K562 (cell line): ENCODE data around the gene ARHGAP28. TPM values are rescaled to one million over a fixed set of nuclear protein-coding genes. Genes with fewer than 3 reads are reported as not detected.

Experiments used
- ARHGAP35 ChIP-seq: fragments of 450-650 bp; IDR thresholded peaks from 2 replicates; pipeline ENCODE4 v1.6.1; 2018; ENCODE audit not compliant: partially characterized antibody
- ATF4 ChIP-seq: fragments of 450-650 bp; formaldehyde crosslinking; IDR thresholded peaks from 2 replicates; pipeline ENCODE4 v1.4.0; 2022; ENCODE audit warnings: mild to moderate bottlenecking, moderate library complexity
- BACH1 ChIP-seq: fragments of 200-800 bp; sonication (Bioruptor generic); IDR thresholded peaks from 2 replicates; pipeline ENCODE4 v1.6.1; 2016; ENCODE audit warnings: missing genetic modification characterization, missing compliant biosample characterization
- CUX1 ChIP-seq: fragments of 200-800 bp; sonication (Bioruptor generic); IDR thresholded peaks from 2 replicates; pipeline ENCODE4 v1.6.1; 2016; ENCODE audit warnings: missing genetic modification characterization, missing compliant biosample characterization
- DNMT1 ChIP-seq: fragments of 450-650 bp; IDR thresholded peaks from 2 replicates; pipeline ENCODE4 v1.6.1; 2016; ENCODE audit warnings: antibody characterized with exemption, mild to moderate bottlenecking
- DPF2 ChIP-seq: fragments of 450-650 bp; IDR thresholded peaks from 2 replicates; pipeline ENCODE4 v1.6.1; 2016
- FOXA3 ChIP-seq, 2 experiments: fragments of 450-650 bp in 1 of 2; sonication (generic) in 1 of 2; formaldehyde crosslinking; IDR thresholded peaks in 1 of 2; conservative IDR thresholded peaks in 1 of 2; 2 replicates each; pipeline versions ENCODE4 v1.4.0 to v1.8.0; 2020 to 2022; ENCODE audit warnings: mild to moderate bottlenecking in 2 of 2, missing genetic modification reagents in 1 of 2
- HDGF ChIP-seq: fragments of 450-650 bp; IDR thresholded peaks from 2 replicates; pipeline ENCODE4 v1.6.1; 2016
- L3MBTL2 ChIP-seq: fragments of 450-650 bp; IDR thresholded peaks from 2 replicates; pipeline ENCODE4 v1.6.1; 2016; ENCODE audit warnings: mild to moderate bottlenecking, moderate library complexity
- NFATC3 ChIP-seq: fragments of 450-650 bp; IDR thresholded peaks from 2 replicates; pipeline ENCODE4 v1.6.1; 2017; ENCODE audit warnings: mild to moderate bottlenecking
- OTX1 ChIP-seq: fragments of 450-650 bp; formaldehyde crosslinking; IDR thresholded peaks from 2 replicates; pipeline ENCODE4 v1.4.0; 2022; ENCODE audit warnings: mild to moderate bottlenecking
- RBM22 ChIP-seq: fragments of 200-400 bp; formaldehyde crosslinking; IDR thresholded peaks from 2 replicates; pipeline ENCODE4 v1.6.1; 2018; ENCODE audit warnings: low read length, low read depth; ENCODE audit not compliant: poor library complexity, severe bottlenecking
- SMAD3 ChIP-seq: fragments of 450-650 bp; formaldehyde crosslinking; conservative IDR thresholded peaks from 2 replicates; pipeline ENCODE4 v1.4.0; 2020; ENCODE audit warnings: mild to moderate bottlenecking
- SRF ChIP-seq, 2 experiments: fragments of 250-450, 450-650 bp in 1 of 2; sonication (Bioruptor Pico) in 1 of 2; sonication (generic) in 1 of 2; formaldehyde crosslinking; IDR thresholded peaks; 2 replicates each; pipeline versions ENCODE4 v1.5.0 to v1.5.1; 2020 to 2022; ENCODE audit warnings: mild to moderate bottlenecking in 1 of 2, missing genetic modification reagents in 1 of 2
- TEAD1 ChIP-seq, 2 experiments: fragments of 450-650 bp in 1 of 2; sonication (generic) in 1 of 2; formaldehyde crosslinking; IDR thresholded peaks; 2 replicates each; pipeline versions ENCODE4 v1.4.0 to v1.8.0; 2020 to 2022; ENCODE audit warnings: mild to moderate bottlenecking in 2 of 2, missing genetic modification reagents in 1 of 2
- ZBTB11 ChIP-seq, 3 experiments: fragments of 200-800 bp in 1 of 3; fragments of 250-450 bp in 1 of 3; fragments of 450-650 bp in 1 of 3; sonication (Bioruptor Pico) in 1 of 3; sonication (Bioruptor generic) in 1 of 3; formaldehyde crosslinking in 1 of 3; IDR thresholded peaks; 2 replicates each; pipeline versions ENCODE4 v1.6.1 to v1.8.0; 2016 to 2022; ENCODE audit warnings: mild to moderate bottlenecking in 2 of 3, missing genetic modification characterization in 2 of 3, missing compliant biosample characterization in 1 of 3, moderate library complexity in 1 of 3
- ZFP1 ChIP-seq: fragments of 450-650 bp; formaldehyde crosslinking; IDR thresholded peaks from 2 replicates; pipeline ENCODE4 v1.4.0; 2020; ENCODE audit warnings: mild to moderate bottlenecking, mixed read lengths
- ZNF12 ChIP-seq: sonication (generic); formaldehyde crosslinking; IDR thresholded peaks from 2 replicates; pipeline ENCODE4 v1.4.0; 2020; ENCODE audit warnings: mild to moderate bottlenecking, missing genetic modification reagents
- ZNF584 ChIP-seq: fragments of 200-800 bp; sonication (Bioruptor generic); IDR thresholded peaks from 2 replicates; pipeline ENCODE4 v1.6.1; 2016; ENCODE audit warnings: low read depth, mild to moderate bottlenecking, missing genetic modification characterization, missing compliant biosample characterization
- ZNF766 ChIP-seq: fragments of 200-800 bp; sonication (Bioruptor generic); conservative IDR thresholded peaks from 2 replicates; pipeline ENCODE4 v1.6.1; 2016; ENCODE audit warnings: missing genetic modification characterization, missing compliant biosample characterization
- polyA plus RNA-seq, 8 experiments: library from polyadenylated mRNA; depleted of rRNA in 4 of 8; stranded (reverse) in 5 of 8; unstranded in 3 of 8; fragments of >200 nt; fragmentation: Nextera tagmentation in 2 of 8; fragmentation: Illumina TruSeq in 1 of 8; extraction: Ambion mirVana in 2 of 8; extraction: Trizol in 1 of 8; gene quantifications; 2 replicates each; pipeline versions ENCODE4 v1.2.1 to v1.2.3, GENCODE V29; 2011 to 2014; ENCODE audit warnings: inconsistent platforms in 1 of 8, missing spikeins in 1 of 8
- total RNA-seq, 7 experiments: library from RNA; depleted of rRNA in 6 of 7; stranded (reverse); fragments of >200 nt in 6 of 7; fragmentation: Illumina TruSeq in 2 of 7; extraction: Trizol in 2 of 7; gene quantifications; 2 replicates each; pipeline versions ENCODE4 v1.2.1 to v1.2.3, GENCODE V29; 2011 to 2021; ENCODE audit warnings: low replicate concordance in 1 of 7

Gene ARHGAP28
- total and polyA plus RNA-seq, 9 of the 15 experiments (the other 6 are each of a cell fraction or from before 2014, with no cell fraction given) = 0.93 to 5.9 (median 5.0) TPM

GRCh38 chr18:6927153-6927552 lies 197.6 kb downstream of the ARHGAP28 start (continued):
- TF ChIP-seq ATF4 (CRISPR knock-in tag) (peak; percentile 56), FOXA3 (CRISPR knock-in tag; conservative IDR thresholded peaks at IDR 0.05 in 1 of 2, IDR thresholded peaks at IDR 0.05 in 1 of 2) (0 out of 4 replicates have a peak, but pooled peaks of 1 of the 2 experiments have one; percentile 11), DPF2 (no peak), DNMT1 (no peak), ZNF766 (CRISPR knock-in tag) (peak; percentile 79), RBM22 (no peak), HDGF (no peak), SRF (CRISPR knock-in tag; IDR thresholded peaks at IDR 0.05) (no peak), BACH1 (tag) (0 out of 2 replicates have a peak, but pooled peaks have one; percentile 32), L3MBTL2 (peak; percentile 41; the same call in 1 of the 2 replicates), CUX1 (CRISPR knock-in tag) (no peak), ZNF12 (no peak), ARHGAP35 (no peak), OTX1 (CRISPR knock-in tag) (no peak), TEAD1 (CRISPR knock-in tag; IDR thresholded peaks at IDR 0.05) (0 out of 4 replicates have a peak, but pooled peaks of 1 of the 2 experiments have one; percentile 24), ZNF584 (CRISPR knock-in tag) (peak; percentile 32; the same call in 1 of the 2 replicates), ZFP1 (CRISPR knock-in tag) (0 out of 2 replicates have a peak, but pooled peaks have one; percentile 21), SMAD3 (CRISPR knock-in tag) (0 out of 2 replicates have a peak, but pooled peaks have one; percentile 53), NFATC3 (no peak), ZBTB11 (CRISPR knock-in tag; IDR thresholded peaks at IDR 0.05) (peak in 1 of 3 experiments; percentile 77; a peak in 2 of 6 replicates)
